Stomach smooth muscle (tissue), 2 donors: ENCODE data around the gene VGF.
"Not testable (repeated sequence)": the region's sequence is repeated elsewhere in the genome, so short reads cannot be mapped to it uniquely, and the experiment has no call there.

Experiments
- H3K27ac ChIP-seq: one replicate; pipeline ENCODE4 v1.7.0; 2013; ENCODE audit warnings: mild to moderate bottlenecking, low read length, inconsistent platforms
- H3K27me3 ChIP-seq, 2 donors: one replicate each; pipeline ENCODE4 v1.7.0; 2013; ENCODE audit warnings: low read length in 2 of 2; ENCODE audit not compliant: insufficient read depth in 2 of 2, control insufficient read depth in 1 of 2
- H3K36me3 ChIP-seq, 2 donors: one replicate each; pipeline ENCODE4 v1.7.0; 2013; ENCODE audit warnings: low read length in 2 of 2; ENCODE audit not compliant: control insufficient read depth in 2 of 2, insufficient read depth in 2 of 2
- H3K4me1 ChIP-seq: one replicate; pipeline ENCODE4 v1.7.0; 2013; ENCODE audit warnings: low read length; ENCODE audit not compliant: control insufficient read depth, insufficient read depth
- H3K4me3 ChIP-seq, 2 donors: one replicate each; pipeline ENCODE4 v1.7.0; 2013; ENCODE audit warnings: low read length in 2 of 2
- H3K9ac ChIP-seq, 2 donors: one replicate each; pipeline ENCODE4 v1.7.0; 2013; ENCODE audit warnings: low read length in 2 of 2, mild to moderate bottlenecking in 1 of 2
- H3K9me3 ChIP-seq, 2 donors: one replicate each; pipeline ENCODE4 v1.7.0; 2013; ENCODE audit warnings: low read length in 2 of 2; ENCODE audit not compliant: control insufficient read depth in 2 of 2
- donor health status: healthy.
- donor health status: Pancreatic carcinoma.

Gene VGF

DNA sequence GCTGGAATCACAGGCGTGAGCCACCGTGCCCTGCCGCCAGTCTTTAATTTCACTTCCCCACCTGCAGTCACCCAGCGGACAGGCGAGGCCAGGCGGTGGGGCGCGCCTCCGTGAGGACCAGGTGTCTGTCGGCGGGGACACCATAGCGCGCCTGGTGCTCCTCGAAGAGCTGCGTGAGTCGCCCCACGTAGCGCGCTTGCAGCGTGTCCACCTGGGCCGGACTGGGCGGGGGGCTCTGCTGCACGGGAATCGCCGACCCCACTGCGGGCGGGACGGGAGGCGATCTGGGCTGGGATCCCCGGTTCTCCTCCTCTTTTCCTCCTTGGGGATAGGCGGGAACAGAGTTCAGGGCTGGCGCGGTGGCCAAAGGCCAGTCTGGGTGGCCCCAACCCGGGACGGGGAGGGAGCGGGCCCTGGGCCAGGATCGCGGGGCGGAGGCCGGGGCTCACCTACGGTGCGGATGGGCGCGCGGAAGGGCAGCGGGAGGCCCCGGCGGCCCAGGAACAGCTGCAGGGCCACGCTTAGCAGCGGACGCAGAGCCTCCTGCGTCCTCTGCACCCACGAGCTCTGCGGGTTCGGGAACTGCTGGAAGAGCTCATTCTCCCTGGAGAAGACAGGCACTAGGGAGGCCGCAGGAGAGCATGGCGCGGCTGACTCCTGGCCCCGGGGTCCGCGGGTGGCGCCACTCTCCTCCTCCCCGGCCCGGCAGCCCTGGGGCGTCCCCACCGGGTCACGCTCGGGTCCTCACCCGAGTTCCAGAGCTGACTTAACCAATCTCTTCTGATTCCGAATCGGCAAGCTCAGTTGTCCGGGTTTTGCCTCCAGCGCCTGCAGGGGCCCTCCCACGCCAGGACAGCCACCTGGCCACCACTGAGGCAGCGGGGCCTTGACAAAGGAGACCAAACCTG is 36.6 kb upstream of the VGF start:
- Histone ChIP-seq H3K27ac (no peak overlapping the region), H3K4me1 (peaks cover 10% of the 10 kb centered on the region), H3K4me3 (peak overlapping the region in 1 of 2 donors; percentile 55), H3K36me3 (peaks cover 0 to 6% of the 10 kb centered on the region in 2 donors), H3K27me3 (peaks cover 23 to 33% of the 10 kb centered on the region in 2 donors), H3K9ac (no peak overlapping the region), H3K9me3 (no peaks in the 10 kb centered on the region)

DNA sequence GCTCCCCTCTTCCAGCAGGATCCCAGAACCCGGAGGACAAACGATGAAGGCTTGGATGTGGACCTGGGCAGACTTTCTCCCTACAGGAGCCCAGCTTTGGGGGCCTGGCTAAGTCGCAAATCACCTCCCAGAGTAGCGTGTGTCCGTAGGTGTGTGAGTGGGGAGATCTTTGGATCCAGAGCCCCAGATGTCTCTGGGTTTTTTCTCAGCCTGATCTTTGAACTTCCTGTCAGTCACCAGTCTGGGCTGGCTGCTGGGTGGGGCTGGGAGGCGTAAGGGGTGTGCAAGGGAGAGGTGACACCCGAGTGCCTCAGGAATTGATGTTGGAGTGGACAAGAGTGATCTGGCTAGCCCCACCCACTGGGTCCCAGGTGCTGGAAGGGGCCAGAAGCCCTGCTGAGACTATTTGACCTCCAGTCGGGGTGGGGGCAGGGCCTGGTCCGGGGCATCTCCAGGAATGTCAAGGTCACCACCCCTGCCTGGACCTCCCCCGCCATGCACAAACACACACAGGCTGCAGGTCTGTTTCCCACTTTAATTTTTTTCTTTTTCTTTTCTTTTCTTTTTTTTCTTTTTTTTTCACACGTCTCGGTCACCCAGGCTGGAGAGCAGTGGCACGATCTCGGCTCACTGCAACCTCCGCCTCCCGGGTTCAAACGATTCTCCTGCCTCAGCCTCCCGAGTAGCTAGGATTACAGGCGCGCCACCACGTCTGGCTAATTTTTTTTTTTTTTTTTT is 35.7 kb upstream of the VGF start, which contains the start of gene MOGAT3:
TSS of gene MOGAT3 (minus strand) at position 175 of the 738 bp plus-strand sequence. CDS start 182 bp downstream, outside the sequence.
- peaks cover 25 to 34% of the 10 kb centered on the region in 2 donors for H3K27me3 ChIP-seq
- H3K9ac ChIP-seq: no peak within 1 kb of the TSS
- peak within 1 kb of the TSS in 1 of 2 donors; percentile 55 for H3K4me3 ChIP-seq

DNA sequence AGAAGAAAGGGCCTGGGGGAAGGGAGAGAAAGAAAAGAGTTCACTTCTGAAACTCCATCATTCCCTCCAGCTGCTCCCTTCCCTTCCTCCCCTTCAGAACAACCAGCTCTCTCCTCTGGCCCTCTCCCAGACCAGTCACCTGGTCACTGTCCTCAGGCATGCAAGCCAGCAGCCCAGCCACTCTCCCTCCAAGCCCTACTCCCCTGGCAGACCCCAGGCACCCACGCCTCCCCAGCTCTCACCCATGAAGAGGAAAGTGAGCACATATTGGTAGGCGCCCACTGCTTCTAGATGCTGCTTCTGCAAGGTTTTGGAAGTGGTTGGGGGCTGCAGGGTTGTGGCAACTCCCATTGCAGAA is 35.1 kb upstream of the VGF start:
- Histone ChIP-seq H3K4me1 (peaks cover 10% of the 10 kb centered on the region), H3K9me3 (no peaks in the 10 kb centered on the region), H3K9ac (no peak overlapping the region), H3K27me3 (peaks cover 26 to 36% of the 10 kb centered on the region in 2 donors), H3K4me3 (no peak overlapping the region), H3K36me3 (no peaks in the 10 kb centered on the region), H3K27ac (no peak overlapping the region)

More for the DNA sequence above, 35.7 kb upstream of the VGF start, which contains the start of gene MOGAT3:
- no peaks in the 10 kb centered on the region for H3K9me3 ChIP-seq
- H3K27ac ChIP-seq: no peak within 1 kb of the TSS
- H3K36me3 ChIP-seq: peaks cover 0 to 1% of the 10 kb centered on the region in 2 donors
- peaks cover 10% of the 10 kb centered on the region for H3K4me1 ChIP-seq

DNA sequence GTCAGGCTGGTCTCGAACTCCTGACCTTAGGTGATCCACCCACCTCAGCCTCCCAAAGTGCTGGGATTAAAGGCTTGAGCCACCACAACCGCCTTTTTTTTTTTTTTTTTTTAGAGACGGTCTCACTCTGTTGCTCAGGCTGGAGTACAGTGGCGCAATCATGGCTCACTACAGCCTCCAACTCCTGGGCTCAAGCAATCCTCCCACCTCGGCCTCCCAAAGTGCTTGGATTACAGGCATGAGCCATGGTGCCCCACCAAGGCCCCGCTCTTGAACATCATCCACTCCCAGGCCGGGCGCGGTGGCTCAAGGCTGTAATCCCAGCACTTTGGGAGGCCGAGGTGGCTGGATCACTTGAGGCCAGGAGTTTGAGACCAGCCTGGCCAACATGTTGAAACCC is 34.2 kb upstream of the VGF start:
- H3K36me3 ChIP-seq, H3K27ac ChIP-seq, H3K9me3 ChIP-seq, H3K4me3 ChIP-seq, H3K9ac ChIP-seq, H3K4me1 ChIP-seq: not testable (repeated sequence)
- peaks cover 26 to 40% of the 10 kb centered on the region in 2 donors for H3K27me3 ChIP-seq

DNA sequence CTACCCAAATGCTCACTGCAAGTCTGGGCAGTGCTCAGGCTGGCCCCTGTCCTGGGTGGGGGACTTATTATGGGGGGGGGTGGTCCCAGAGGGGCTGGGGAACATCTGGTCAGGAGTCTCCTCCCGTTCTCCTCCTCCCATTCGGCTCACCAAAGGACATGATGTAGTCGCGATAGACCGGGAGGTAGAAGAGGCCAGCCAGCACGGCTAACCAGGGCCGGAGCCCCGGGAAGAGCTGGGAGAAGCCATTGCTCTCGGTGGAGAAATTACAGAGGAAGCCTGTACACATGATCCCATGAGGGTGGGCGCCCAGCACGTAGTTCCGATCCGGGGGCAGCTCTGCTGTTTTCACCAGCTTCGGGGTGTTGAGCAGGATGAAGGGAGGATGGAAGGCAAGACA is 33.1 kb upstream of the VGF start:
- H3K27ac ChIP-seq: no peak overlapping the region
- no peaks in the 10 kb centered on the region for H3K36me3 ChIP-seq
- no peak overlapping the region for H3K9ac ChIP-seq
- H3K4me1 ChIP-seq: peaks cover 10% of the 10 kb centered on the region
- no peak overlapping the region for H3K4me3 ChIP-seq
- no peaks in the 10 kb centered on the region for H3K9me3 ChIP-seq
- H3K27me3 ChIP-seq: peaks cover 26 to 43% of the 10 kb centered on the region in 2 donors

DNA sequence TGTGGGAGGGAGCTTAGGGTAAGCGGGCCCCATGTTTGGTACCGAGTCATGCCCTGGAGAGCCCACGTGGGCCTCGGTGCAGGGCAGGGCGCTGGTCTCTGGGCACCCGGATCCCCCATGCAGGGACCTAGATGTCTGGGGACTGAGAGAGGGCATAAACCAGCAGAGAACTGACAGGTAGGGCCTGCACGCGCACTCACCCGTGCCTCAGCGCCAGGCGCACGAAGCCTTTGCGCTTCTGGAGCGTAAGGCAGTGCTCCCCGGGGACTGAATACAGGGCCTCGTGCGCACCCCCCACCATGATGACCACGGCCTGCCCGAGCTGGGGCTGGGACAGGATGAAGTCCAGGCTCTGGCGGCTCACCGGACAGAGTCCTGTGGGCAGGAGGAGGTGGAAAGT is 32.6 kb upstream of the VGF start:
- peaks cover 25 to 38% of the 10 kb centered on the region in 2 donors for H3K27me3 ChIP-seq
- H3K4me3 ChIP-seq: no peak overlapping the region
- H3K27ac ChIP-seq: no peak overlapping the region
- no peak overlapping the region for H3K9ac ChIP-seq
- H3K9me3 ChIP-seq: no peaks in the 10 kb centered on the region
- H3K4me1 ChIP-seq: peaks cover 10% of the 10 kb centered on the region
- H3K36me3 ChIP-seq: no peaks in the 10 kb centered on the region

DNA sequence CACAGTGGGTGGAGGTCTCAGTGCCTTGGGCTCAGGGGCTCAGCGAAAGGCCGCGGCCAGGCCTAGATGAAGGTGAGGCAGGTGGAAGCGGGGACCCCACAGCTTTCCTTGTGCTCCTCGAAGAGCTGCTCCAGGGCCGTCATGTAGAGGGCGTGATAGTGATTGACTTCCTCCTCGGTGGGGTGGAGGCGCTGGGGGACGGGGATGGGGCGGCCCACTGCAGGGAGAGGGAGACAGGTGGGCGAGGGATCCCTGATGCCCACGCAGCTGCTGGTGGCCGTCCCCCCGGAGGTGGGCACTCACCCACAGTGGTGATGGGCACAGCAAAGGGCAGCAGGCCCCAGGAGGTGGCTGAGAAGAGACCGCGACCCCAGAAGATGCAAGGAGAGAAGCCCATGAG is 30.5 kb upstream of the VGF start:
- Histone ChIP-seq H3K4me1 (peaks cover 3% of the 10 kb centered on the region), H3K27me3 (peaks cover 10 to 25% of the 10 kb centered on the region in 2 donors), H3K27ac (no peak overlapping the region), H3K9ac (no peak overlapping the region), H3K9me3 (no peaks in the 10 kb centered on the region), H3K36me3 (no peaks in the 10 kb centered on the region), H3K4me3 (no peak overlapping the region)

DNA sequence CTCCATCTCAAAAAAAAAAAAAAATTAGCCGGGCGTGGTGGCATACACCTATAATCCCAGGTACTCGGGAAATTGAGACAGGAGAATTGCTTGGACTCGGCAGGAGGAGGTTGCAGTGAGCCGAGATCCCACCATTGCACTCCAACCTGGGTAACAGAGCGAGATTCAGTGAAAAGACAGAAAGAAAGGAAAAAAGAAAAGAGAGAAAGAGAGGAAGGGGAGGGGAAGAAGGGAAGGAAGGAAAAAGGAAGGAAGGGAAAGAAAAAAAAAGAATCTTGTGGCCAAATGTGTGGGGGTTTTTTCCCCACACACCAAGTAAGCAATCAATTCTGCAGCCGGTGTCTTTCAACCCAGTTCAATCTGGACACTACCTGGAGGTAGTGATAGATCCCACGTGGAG is 23.7 kb upstream of the VGF start:
- Histone ChIP-seq H3K9me3 (no peaks in the 10 kb centered on the region), H3K27ac (no peak overlapping the region), H3K4me1 (peaks cover 3% of the 10 kb centered on the region), H3K36me3 (no peaks in the 10 kb centered on the region), H3K9ac (no peak overlapping the region), H3K27me3 (peaks cover 5 to 7% of the 10 kb centered on the region in 2 donors), H3K4me3 (no peak overlapping the region)

DNA sequence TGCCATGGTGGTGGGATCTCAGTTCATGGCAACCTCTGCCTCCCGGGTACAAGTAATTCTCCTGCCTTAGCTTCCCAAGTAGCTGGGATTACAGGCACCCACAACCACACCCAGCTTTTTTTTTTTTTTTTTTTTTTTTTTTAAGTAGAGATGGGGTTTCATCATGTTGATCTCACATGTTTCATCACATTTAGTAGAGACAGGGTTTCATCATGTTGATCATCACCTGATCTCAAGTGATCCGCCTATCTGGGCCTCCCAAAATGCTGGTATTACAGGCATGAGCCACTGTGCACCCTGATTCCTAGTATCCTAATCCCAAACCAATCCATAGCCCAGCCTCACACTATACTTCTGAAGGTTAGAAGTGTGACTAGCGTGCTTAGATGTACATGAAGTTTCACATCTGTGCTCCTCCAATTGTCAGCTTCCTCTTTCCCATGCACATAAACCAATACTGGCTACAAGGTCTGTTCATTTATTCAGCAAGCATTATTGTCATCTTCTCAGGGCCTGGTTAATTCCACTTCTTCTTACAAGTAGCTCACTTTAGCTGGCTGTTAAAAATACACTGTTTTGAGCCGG is 21.6 kb upstream of the VGF start:
- no peak overlapping the region for H3K27ac ChIP-seq
- no peak overlapping the region for H3K9ac ChIP-seq
- H3K27me3 ChIP-seq: peaks cover 9 to 12% of the 10 kb centered on the region in 2 donors
- no peaks in the 10 kb centered on the region for H3K36me3 ChIP-seq
- H3K4me1 ChIP-seq: no peaks in the 10 kb centered on the region
- no peaks in the 10 kb centered on the region for H3K9me3 ChIP-seq
- H3K4me3 ChIP-seq: no peak overlapping the region

DNA sequence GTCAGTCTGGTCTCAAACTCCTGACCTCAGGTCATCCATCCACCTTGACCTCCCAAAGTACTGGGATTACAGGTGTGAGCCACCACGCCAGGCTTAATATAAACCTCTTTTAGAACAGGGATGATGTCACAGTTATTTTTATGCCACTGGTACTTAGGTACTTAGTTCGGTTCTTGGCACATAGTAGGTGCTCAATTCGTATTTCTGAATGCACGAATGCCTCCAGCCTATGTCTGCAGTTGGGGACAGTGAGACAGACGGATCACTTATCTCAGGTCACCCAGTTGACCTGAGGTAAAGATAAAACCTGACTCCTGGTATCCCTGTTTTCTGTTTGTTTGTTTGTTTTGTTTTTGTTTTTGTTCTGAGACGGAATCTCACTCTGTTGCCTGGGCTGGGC is 20.8 kb upstream of the VGF start:
- no peak overlapping the region for H3K9ac ChIP-seq
- H3K27me3 ChIP-seq: peaks cover 10 to 13% of the 10 kb centered on the region in 2 donors
- H3K36me3 ChIP-seq: no peaks in the 10 kb centered on the region
- no peaks in the 10 kb centered on the region for H3K4me1 ChIP-seq
- no peak overlapping the region for H3K27ac ChIP-seq
- H3K9me3 ChIP-seq: no peaks in the 10 kb centered on the region
- H3K4me3 ChIP-seq: no peak overlapping the region
